Panc1 (cell line): Measurements from ENCODE around the gene COG8. TPM values are rescaled to one million over a fixed set of nuclear protein-coding genes. Genes with fewer than 3 reads are reported as not detected.
A peak's percentile ranks its signal among the peaks of the same experiment; 100 is the strongest.

Experiments used
- ATAC-seq: fragments of 200-7000 bp; cut with Tn5 transposase; 2 replicates; pipeline ENCODE4 v1.9.1; 2020; ENCODE audit warnings: mild to moderate bottlenecking, moderate library complexity
- BruUV-seq: library from RNA; stranded (reverse); fragments of 400-500 nt; replicated peaks from 2 replicates; lab custom pipeline; 2021; lab: Mats Ljungman, UMichigan
- CTCF ChIA-PET: fragments of 300-600 bp; sonication (Branson Sonifier 250); formaldehyde crosslinking; loops from one replicate; lab custom pipeline; 2022; ENCODE audit warnings: antibody characterized with exemption; lab: Charles Lee
- POLR2A ChIA-PET: fragments of 300-600 bp; sonication (Branson Sonifier 250); formaldehyde crosslinking; loops from one replicate; lab custom pipeline; 2022; ENCODE audit warnings: antibody characterized with exemption; lab: Charles Lee
- DNase-seq: peaks from one replicate; pipeline ENCODE4 v3.0.0-alpha.2; 2010; ENCODE audit warnings: low read depth, low spot score
- H3K27ac ChIP-seq: 2 replicates; pipeline ENCODE4 v1.5.1; 2011; ENCODE audit warnings: mild to moderate bottlenecking, low read length, inconsistent platforms
- H3K27me3 ChIP-seq: fragments of 200-500 bp; sonication (Bioruptor generic); 2 replicates; pipeline ENCODE4 v1.6.0; 2014; ENCODE audit warnings: low read length, inconsistent platforms; ENCODE audit not compliant: control insufficient read depth, insufficient read depth
- H3K36me3 ChIP-seq: fragments of 200-500 bp; sonication (Bioruptor generic); 2 replicates; pipeline ENCODE4 v1.5.1; 2014; ENCODE audit warnings: inconsistent platforms, mild to moderate bottlenecking, low read length, moderate library complexity; ENCODE audit not compliant: control insufficient read depth, insufficient read depth
- H3K4me1 ChIP-seq: 2 replicates; pipeline ENCODE4 v1.5.1; 2011; ENCODE audit warnings: inconsistent platforms, mild to moderate bottlenecking, low read length, moderate library complexity; ENCODE audit not compliant: control insufficient read depth, insufficient read depth
- H3K4me3 ChIP-seq, 2 experiments: 2 replicates each; pipeline ENCODE4 v1.5.1; 2011 to 2012; ENCODE audit warnings: low read depth in 2 of 2, low read length in 2 of 2, mild to moderate bottlenecking in 2 of 2, inconsistent platforms in 1 of 2, moderate library complexity in 1 of 2
- H3K9me3 ChIP-seq: fragments of 200-500 bp; sonication (Bioruptor generic); 2 replicates; pipeline ENCODE4 v1.5.1; 2014; ENCODE audit warnings: low read depth, mild to moderate bottlenecking, inconsistent platforms, low read length, moderate library complexity; ENCODE audit not compliant: control insufficient read depth, insufficient read depth
- CTCF ChIP-seq: fragments of 450-650 bp; IDR thresholded peaks from 2 replicates; pipeline ENCODE4 v1.5.1; 2017; ENCODE audit warnings: mild to moderate bottlenecking
- POLR2AphosphoS5 ChIP-seq: IDR thresholded peaks from 2 replicates; pipeline ENCODE4 v1.6.1; 2012; ENCODE audit warnings: mild to moderate bottlenecking, low read depth, low read length, moderate library complexity
- REST ChIP-seq, 2 experiments: IDR thresholded peaks; 2 replicates each; pipeline ENCODE4 v1.6.1; 2011 to 2012; ENCODE audit warnings: low read depth in 2 of 2, control low read depth in 1 of 2, low read length in 1 of 2, mild to moderate bottlenecking in 1 of 2, moderate library complexity in 1 of 2; ENCODE audit not compliant: insufficient read depth in 1 of 2
- SIN3A ChIP-seq: IDR thresholded peaks from 2 replicates; pipeline ENCODE4 v1.6.1; 2012; ENCODE audit warnings: low read depth, mild to moderate bottlenecking, low read length, moderate library complexity, borderline replicate concordance; ENCODE audit not compliant: insufficient read depth
- TCF7L2 ChIP-seq: IDR thresholded peaks from 2 replicates; pipeline ENCODE4 v1.6.1; 2011; ENCODE audit warnings: mild to moderate bottlenecking, low read depth, low read length, inconsistent platforms
- in situ Hi-C: cut with HindIII; loops from 2 replicates; pipeline ENCODE4 v1.10.0; 2016; ENCODE audit warnings: low sequenced_read_pairs, low pct_unique_long_range_greater_than_20kb
- intact Hi-C: fragments of 100-400 bp; cut with micrococcal nuclease; formaldehyde crosslinking; loops from one replicate; pipeline ENCODE4 v1.10.0; 2022; ENCODE audit not compliant: unreplicated experiment
- total RNA-seq: library from RNA; stranded (reverse); gene quantifications from one replicate; pipeline ENCODE4 v1.2.1, GENCODE V29; 2021; ENCODE audit not compliant: unreplicated experiment

COG8 gene
- total RNA-seq, 1 experiment from 2014 or later = 30.5 TPM

GRCh38 chr16:69348222-69348621 lies 8.9 kb upstream of the COG8 start:
- Histone ChIP-seq H3K4me3 (no peak overlapping the region), H3K9me3 (no peaks in the 10 kb centered on the region), H3K36me3 (no peaks in the 10 kb centered on the region), H3K27ac (no peak overlapping the region), H3K4me1 (no peaks in the 10 kb centered on the region), H3K27me3 (no peaks in the 10 kb centered on the region)
- CTCF ChIA-PET = interaction anchor here (0.7 kb wide), 1 partner anchor 60 kb away, joined by 3 read pairs; no protein-coding TSS in a partner anchor
- no peak for DNase-seq
- intact Hi-C loops (no loop called here), in situ Hi-C loops (no loop called here)
- no TSS peak for BruUV-seq
- POLR2A ChIA-PET = no interaction called here
- TF ChIP-seq CTCF (no peak), REST (IDR thresholded peaks at IDR 0.05; ENCODE audit: insufficient read depth in 1 of 2, low read depth in 2 of 2, low read length in 1 of 2) (no peak), SIN3A (no peak), POLR2AphosphoS5 (no peak), TCF7L2 (no peak)
- ATAC-seq = no peak

- peak; percentile 35; the same call in 1 of the 2 replicates for ATAC-seq
Measured at GRCh38 chr16:69346683-69347082, 7.3 kb upstream of the COG8 start.

More at GRCh38 chr16:69346683-69347082, 7.3 kb upstream of the COG8 start:
- peaks cover 4% of the 10 kb centered on the region; the same call in 1 of the 2 replicates for H3K4me1 ChIP-seq
- H3K27ac ChIP-seq = no peak overlapping the region
- ChIA-PET POLR2A (no interaction called here), CTCF (no interaction called here)
- no peaks in the 10 kb centered on the region for H3K9me3 ChIP-seq
- H3K4me3 ChIP-seq = no peak overlapping the region
- H3K36me3 ChIP-seq = peaks cover 5% of the 10 kb centered on the region
- in situ Hi-C loops (no loop called here), intact Hi-C loops (no loop called here)
- no TSS peak for BruUV-seq
- no peak for DNase-seq
- TF ChIP-seq SIN3A (no peak), REST (IDR thresholded peaks at IDR 0.05; ENCODE audit: insufficient read depth in 1 of 2, low read depth in 2 of 2, low read length in 1 of 2) (no peak), POLR2AphosphoS5 (no peak), CTCF (no peak), TCF7L2 (no peak)
- H3K27me3 ChIP-seq = no peaks in the 10 kb centered on the region
